ENCODE results near the gene SLC25A27. TPM values are rescaled to one million over a fixed set of nuclear protein-coding genes. Genes with fewer than 3 reads are reported as not detected.

The SLC25A27 gene
- total and polyA plus RNA-seq, 2 experiments from 2014 or later, result 20.0 to 36.1 TPM

DNA sequence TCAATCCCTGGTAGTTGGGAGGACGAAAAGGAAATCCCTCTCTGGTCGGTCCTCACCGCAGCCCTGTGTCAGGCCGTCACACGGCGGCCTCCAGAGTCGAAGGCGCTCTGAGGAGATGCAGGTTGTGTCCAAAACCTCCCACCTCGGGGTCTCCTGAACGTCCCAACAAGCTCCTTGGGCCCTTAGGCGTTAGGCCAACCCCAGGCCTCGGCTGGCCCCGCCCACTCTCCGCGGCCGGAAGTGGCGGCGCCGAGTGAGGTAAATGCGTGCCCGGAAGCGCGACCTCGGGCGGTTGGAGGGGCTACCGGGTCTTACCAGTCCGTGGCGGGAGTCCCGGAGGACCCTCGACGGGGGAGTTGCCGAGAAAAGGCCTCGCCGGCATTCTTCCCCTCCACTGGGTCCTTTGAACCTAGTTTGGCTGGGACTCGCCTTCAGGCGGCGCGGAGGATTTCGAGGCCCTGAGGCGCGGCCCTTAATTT lies 34.9 kb downstream of the SLC25A27 start, which contains the start of gene TDRD6:
TSS of gene TDRD6 (plus strand) at position 267 of the 479 bp plus-strand sequence. CDS start 244 bp downstream, outside the sequence.
- no peak for DNase-seq (ENCODE audit: low read depth in 1 of 2, low spot score in 1 of 2)
- TF ChIP-seq, protein P1, sequence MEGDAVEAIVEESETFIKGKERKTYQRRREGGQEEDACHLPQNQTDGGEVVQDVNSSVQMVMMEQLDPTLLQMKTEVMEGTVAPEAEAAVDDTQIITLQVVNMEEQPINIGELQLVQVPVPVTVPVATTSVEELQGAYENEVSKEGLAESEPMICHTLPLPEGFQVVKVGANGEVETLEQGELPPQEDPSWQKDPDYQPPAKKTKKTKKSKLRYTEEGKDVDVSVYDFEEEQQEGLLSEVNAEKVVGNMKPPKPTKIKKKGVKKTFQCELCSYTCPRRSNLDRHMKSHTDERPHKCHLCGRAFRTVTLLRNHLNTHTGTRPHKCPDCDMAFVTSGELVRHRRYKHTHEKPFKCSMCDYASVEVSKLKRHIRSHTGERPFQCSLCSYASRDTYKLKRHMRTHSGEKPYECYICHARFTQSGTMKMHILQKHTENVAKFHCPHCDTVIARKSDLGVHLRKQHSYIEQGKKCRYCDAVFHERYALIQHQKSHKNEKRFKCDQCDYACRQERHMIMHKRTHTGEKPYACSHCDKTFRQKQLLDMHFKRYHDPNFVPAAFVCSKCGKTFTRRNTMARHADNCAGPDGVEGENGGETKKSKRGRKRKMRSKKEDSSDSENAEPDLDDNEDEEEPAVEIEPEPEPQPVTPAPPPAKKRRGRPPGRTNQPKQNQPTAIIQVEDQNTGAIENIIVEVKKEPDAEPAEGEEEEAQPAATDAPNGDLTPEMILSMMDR (IDR thresholded peaks at IDR 0.05; ENCODE audit: low read depth, low read length), result no peak
- Histone ChIP-seq H3K36me3 (no peaks in the 10 kb centered on the region), H3K4me3 (no peak within 1 kb of the TSS), H3K27ac (no peak within 1 kb of the TSS), H3K9me3 (ENCODE audit: low read depth) (no peaks in the 10 kb centered on the region), H3K4me1 (ENCODE audit: low read depth) (no peaks in the 10 kb centered on the region), H3K27me3 (no peaks in the 10 kb centered on the region)

DNA sequence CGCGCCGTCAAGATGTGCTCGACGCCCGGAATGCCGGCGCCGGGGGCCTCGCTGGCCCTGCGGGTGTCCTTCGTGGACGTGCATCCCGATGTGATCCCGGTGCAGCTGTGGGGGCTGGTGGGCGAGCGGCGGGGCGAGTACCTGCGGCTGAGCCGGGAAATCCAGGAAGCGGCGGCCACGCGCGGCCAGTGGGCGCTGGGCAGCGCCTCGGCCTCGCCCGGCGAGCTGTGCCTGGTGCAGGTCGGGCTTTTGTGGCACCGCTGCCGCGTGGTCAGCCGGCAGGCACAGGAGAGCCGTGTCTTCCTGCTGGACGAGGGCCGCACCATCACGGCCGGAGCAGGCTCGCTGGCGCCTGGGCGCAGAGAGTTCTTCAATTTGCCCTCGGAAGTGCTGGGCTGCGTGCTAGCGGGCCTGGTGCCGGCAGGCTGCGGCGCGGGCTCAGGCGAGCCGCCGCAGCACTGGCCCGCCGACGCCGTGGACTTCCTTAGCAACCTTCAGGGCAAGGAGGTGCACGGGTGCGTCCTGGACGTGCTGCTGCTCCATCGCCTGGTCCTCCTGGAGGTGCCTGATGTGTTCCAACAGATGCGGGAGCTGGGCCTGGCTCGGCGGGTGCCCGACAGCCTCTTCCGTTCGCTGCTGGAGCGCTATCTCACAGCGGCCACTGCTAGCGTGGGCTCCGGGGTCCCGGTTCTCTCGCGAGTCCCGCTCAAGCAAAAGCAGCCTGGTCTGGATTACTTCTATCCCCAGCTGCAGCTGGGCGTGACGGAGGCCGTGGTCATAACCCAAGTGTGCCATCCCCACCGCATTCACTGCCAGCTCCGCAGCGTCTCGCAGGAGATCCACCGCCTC lies 35.6 kb downstream of the SLC25A27 start:
- no peaks in the 10 kb centered on the region for H3K27me3 ChIP-seq
- no peak overlapping the region for H3K27ac ChIP-seq
- no peaks in the 10 kb centered on the region for H3K4me1 ChIP-seq (ENCODE audit: low read depth)
- no peaks in the 10 kb centered on the region for H3K9me3 ChIP-seq (ENCODE audit: low read depth)
- H3K4me3 ChIP-seq, result no peak overlapping the region
- no peaks in the 10 kb centered on the region for H3K36me3 ChIP-seq
- TF ChIP-seq, protein P1 (IDR thresholded peaks at IDR 0.05; ENCODE audit: low read depth, low read length), result no peak
- DNase-seq (ENCODE audit: low read depth in 1 of 2, low spot score in 1 of 2), result no peak

DNA sequence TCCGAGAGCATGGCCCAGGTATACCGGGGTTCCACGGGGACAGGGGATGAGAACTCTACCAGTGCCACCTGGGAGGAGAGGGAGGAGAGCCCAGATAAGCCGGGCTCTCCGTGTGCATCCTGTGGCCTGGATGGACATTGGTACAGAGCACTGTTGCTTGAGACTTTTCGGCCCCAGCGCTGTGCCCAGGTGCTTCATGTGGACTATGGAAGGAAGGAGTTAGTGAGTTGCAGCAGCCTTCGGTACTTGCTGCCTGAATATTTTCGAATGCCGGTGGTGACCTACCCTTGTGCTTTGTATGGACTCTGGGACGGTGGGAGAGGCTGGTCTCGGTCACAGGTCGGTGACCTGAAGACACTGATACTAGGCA lies 36.2 kb downstream of the SLC25A27 start:
- no peak for DNase-seq (ENCODE audit: low read depth in 1 of 2, low spot score in 1 of 2)
- no peak overlapping the region for H3K27ac ChIP-seq
- TF ChIP-seq, protein P1 (IDR thresholded peaks at IDR 0.05; ENCODE audit: low read depth, low read length), result no peak
- H3K4me3 ChIP-seq, result no peak overlapping the region
- H3K36me3 ChIP-seq, result no peaks in the 10 kb centered on the region
- H3K9me3 ChIP-seq (ENCODE audit: low read depth), result no peaks in the 10 kb centered on the region
- H3K27me3 ChIP-seq, result no peaks in the 10 kb centered on the region
- no peaks in the 10 kb centered on the region for H3K4me1 ChIP-seq (ENCODE audit: low read depth)

DNA sequence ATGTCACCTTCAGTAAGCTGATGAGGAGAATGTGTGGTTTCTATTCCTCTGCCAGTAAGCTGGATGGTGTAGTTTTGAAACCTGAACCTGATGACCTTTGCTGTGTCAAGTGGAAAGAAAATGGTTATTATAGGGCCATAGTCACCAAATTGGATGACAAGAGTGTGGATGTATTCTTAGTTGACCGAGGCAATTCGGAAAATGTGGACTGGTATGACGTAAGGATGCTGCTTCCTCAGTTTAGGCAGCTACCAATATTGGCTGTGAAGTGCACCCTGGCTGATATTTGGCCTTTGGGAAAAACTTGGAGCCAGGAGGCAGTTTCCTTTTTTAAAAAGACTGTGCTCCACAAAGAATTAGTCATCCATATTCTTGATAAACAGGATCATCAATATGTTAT lies 36.9 kb downstream of the SLC25A27 start:
- TF ChIP-seq, protein P1 (IDR thresholded peaks at IDR 0.05; ENCODE audit: low read depth, low read length), result no peak
- H3K9me3 ChIP-seq (ENCODE audit: low read depth), result no peaks in the 10 kb centered on the region
- no peak overlapping the region for H3K27ac ChIP-seq
- no peak for DNase-seq (ENCODE audit: low read depth in 1 of 2, low spot score in 1 of 2)
- no peak overlapping the region for H3K4me3 ChIP-seq
- no peaks in the 10 kb centered on the region for H3K27me3 ChIP-seq
- H3K4me1 ChIP-seq (ENCODE audit: low read depth), result no peaks in the 10 kb centered on the region
- no peaks in the 10 kb centered on the region for H3K36me3 ChIP-seq

DNA sequence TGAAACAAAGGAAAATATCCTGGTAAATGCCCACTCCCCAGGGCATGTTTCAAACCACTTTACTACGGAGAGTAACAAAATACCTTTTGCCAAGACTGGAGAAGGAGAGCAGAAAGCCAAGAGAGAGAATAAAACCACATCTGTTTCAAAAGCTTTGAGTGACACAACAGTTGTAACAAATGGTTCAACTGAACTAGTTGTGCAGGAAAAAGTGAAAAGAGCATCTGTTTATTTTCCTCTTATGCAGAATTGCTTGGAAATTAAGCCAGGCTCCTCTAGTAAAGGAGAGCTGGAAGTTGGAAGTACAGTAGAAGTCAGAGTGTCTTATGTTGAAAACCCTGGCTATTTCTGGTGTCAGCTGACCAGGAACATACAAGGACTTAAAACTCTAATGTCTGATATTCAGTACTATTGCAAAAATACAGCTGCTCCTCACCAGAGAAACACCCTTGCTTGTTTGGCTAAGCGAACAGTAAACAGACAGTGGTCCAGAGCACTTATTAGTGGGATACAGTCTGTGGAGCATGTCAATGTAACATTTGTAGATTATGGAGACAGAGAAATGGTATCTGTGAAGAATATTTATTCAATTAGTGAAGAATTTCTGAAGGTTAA lies 37.5 kb downstream of the SLC25A27 start:
- TF ChIP-seq, protein P1 (IDR thresholded peaks at IDR 0.05; ENCODE audit: low read depth, low read length), result no peak
- DNase-seq (ENCODE audit: low read depth in 1 of 2, low spot score in 1 of 2), result no peak
- H3K27ac ChIP-seq, result no peak overlapping the region

More for the DNA sequence above, 37.5 kb downstream of the SLC25A27 start:
- Histone ChIP-seq H3K27me3 (no peaks in the 10 kb centered on the region), H3K36me3 (no peaks in the 10 kb centered on the region), H3K4me3 (no peak overlapping the region), H3K4me1 (ENCODE audit: low read depth) (no peaks in the 10 kb centered on the region), H3K9me3 (ENCODE audit: low read depth) (no peaks in the 10 kb centered on the region)

All from cardiac muscle cell (in vitro differentiated cells and primary cell).